AML-193 (cell line): ENCODE data around the gene FKBP9.
A peak's percentile ranks its signal among the peaks of the same experiment; 100 is the strongest.
"Not testable (repeated sequence)": the region's sequence is repeated elsewhere in the genome, so short reads cannot be mapped to it uniquely, and the experiment has no call there.

ENCODE experiments used
- DNase-seq, 2 experiments: peaks; one replicate each; lab custom pipeline; 2025; lab: John Stamatoyannopoulos, UW

Gene FKBP9

DNA sequence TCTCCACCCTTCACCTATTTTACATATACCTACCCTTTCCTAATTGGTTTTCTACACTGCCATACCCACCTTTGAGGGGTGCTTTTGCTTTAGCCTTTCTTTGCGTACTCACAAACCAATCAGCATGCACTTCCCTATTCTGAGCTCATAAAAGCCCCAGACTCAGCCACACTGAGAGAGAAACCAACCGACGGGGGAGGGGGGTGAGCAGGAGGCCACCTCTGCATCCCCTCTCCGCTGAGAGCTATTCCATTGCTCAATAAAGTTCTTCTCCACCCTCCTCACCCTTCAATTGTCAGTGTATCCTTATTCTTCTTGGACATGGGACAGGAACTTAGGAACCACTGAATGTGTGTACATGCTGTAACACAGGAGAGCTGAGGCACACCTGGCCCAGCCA is 9.0 kb upstream of the FKBP9 start:
- no peak for DNase-seq

DNA sequence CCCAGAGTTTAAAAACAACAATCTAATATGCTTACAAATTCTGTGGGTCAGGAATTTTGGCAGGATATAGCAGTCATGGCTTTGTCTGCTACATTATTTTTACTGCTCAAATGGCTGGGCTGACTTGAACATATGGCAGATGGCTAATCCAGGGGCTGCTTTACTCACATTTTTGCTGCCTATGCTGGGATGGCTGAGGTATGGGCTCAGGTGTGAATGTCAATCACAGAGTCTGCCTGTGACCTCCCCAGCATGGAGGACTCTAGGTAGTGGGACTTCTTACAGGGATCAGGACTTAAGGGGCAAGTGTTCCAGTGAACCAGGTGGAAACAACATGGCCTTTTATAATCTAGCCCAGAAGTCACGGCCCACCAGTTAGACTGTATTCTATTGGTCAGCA is 4.4 kb upstream of the FKBP9 start:
- DNase-seq, result no peak

GRCh38 chr7:32958046-32959025 is 1.1 kb downstream of the FKBP9 start:
- DNase-seq, result no peak

DNA sequence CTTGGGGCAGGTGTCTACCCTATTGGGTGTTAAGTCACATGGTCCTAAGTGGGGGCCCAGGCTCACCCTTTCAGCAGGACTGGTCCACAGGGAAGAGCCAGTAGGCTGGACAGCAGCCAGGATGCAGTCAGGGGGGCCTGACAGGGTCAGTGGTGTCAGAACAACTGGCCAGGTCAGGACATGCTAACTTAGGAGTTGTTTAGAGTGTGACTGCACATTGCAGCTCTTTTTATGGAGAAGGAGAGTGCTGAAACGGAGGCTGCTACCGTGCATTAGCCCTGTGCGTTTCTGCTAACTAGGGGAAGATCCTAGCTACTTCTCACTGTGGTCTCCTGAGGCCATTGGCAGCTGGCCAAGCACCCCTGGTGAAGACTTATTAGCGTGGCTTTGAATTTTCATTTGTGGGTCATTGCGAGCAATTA is 6.7 kb downstream of the FKBP9 start:
- not testable (repeated sequence) for DNase-seq

DNA sequence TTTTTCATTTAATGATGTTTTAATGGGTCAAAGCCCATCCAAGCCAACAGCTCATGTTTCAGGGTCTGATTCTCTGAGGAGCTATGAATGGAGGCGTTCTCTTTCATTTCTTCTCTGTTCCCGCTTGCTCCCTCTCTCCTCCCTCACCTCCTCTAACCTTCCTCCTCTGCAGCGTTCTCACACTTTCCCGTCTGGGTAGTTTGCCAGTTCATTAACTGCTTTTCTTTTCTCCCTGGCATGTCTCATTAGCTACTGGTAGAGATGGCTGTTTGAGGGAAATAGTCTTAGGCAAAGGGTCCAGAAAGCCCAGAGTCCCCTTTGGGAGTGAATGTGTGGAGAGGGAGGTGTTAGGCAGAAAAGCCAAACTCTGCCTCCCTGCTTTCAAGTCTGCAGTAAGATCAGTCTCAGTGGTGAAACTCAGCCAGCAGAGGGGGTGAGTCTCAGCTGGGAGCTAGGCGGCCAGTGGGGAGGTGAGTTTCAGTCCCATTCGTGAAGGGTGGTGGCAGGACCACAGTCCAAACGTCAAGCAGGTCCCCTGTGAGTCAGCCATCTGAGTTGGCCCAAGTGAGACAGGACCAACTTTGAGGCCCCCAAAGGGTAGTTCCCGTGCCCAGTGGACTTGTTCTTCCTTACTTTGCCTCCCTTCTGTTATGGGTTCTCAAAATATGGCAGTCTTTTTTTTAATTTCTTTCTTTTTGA is 7.4 kb downstream of the FKBP9 start:
- DNase-seq, result not testable (repeated sequence)

GRCh38 chr7:32966489-32967267 is 9.4 kb downstream of the FKBP9 start:
- DNase-seq, result not testable (repeated sequence)

- not testable (repeated sequence) for DNase-seq
Observed at GRCh38 chr7:32967268-32967582, 10.0 kb downstream of the FKBP9 start.

GRCh38 chr7:32971967-32972366 is 14.7 kb downstream of the FKBP9 start:
- DNase-seq, result not testable (repeated sequence)

- DNase-seq, result peak; percentile 53 to 59
Observed at GRCh38 chr7:32977159-32977558, 19.9 kb downstream of the FKBP9 start.

DNA sequence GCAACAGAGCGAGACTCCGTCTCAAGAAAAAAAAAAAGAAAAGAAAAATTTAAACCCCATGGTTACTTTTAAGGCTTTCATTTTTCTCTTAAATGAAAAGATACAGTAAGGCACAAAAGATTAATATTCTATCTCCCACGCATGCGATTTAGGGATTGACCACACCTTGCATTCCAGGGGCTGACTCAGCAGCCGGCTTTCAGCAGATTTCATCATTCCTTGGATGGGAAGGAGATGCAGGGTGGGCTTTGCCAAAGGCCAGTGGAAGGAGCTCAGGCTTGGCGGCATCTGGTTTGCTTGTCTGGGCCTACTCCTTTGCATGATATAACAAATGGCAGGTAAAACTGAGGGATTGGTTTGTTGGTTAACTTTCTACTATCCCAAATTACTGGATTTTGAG is 22.0 kb downstream of the FKBP9 start:
- DNase-seq, result not testable (repeated sequence)

GRCh38 chr7:32979902-32980301 is 22.7 kb downstream of the FKBP9 start:
- not testable (repeated sequence) for DNase-seq

DNA sequence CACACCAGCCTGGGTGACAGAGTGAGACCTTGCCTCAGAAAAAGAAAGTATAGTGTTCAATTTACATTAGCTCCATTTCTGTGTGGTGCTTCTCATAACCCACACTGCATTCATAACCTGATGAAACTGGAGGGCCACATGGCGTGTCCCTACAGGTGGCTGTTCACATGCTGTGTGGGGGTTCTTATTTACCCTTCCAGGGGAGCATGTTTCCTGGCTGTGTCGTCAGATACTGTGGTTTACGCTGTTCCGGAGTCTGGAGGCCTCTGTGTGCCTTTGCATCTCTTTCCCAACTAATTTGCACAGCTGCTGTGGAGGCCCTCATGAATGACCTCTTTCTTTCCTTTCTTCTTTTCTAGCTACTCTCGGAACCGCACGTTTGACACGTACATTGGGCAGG is 30.9 kb downstream of the FKBP9 start:
- DNase-seq, result not testable (repeated sequence)

- not testable (repeated sequence) for DNase-seq
Observed at GRCh38 chr7:32991068-32991585, 33.9 kb downstream of the FKBP9 start.

- not testable (repeated sequence) for DNase-seq
Observed at GRCh38 chr7:32991975-32992700, 34.9 kb downstream of the FKBP9 start.

GRCh38 chr7:32992750-32993149 is 35.5 kb downstream of the FKBP9 start:
- not testable (repeated sequence) for DNase-seq

DNA sequence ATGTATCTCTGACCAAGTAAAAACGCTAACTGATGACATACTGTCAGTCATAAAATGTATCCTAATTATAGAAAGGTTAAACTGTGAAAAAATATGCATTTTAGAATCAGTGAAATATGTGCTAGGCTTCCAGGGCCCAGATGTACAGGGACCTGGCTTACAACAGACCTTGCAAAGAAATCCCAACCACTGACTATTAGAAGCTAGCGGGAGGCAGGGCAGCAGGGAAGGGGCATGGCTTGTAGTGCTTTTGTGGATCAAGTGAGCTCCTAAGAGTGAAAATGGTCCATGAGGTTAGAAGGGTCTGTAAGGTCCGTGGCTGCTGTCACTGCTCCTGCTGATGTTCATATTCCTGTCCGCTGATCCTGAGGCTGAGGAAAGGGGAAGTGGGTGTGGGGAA is 40.7 kb downstream of the FKBP9 start:
- not testable (repeated sequence) for DNase-seq

DNA sequence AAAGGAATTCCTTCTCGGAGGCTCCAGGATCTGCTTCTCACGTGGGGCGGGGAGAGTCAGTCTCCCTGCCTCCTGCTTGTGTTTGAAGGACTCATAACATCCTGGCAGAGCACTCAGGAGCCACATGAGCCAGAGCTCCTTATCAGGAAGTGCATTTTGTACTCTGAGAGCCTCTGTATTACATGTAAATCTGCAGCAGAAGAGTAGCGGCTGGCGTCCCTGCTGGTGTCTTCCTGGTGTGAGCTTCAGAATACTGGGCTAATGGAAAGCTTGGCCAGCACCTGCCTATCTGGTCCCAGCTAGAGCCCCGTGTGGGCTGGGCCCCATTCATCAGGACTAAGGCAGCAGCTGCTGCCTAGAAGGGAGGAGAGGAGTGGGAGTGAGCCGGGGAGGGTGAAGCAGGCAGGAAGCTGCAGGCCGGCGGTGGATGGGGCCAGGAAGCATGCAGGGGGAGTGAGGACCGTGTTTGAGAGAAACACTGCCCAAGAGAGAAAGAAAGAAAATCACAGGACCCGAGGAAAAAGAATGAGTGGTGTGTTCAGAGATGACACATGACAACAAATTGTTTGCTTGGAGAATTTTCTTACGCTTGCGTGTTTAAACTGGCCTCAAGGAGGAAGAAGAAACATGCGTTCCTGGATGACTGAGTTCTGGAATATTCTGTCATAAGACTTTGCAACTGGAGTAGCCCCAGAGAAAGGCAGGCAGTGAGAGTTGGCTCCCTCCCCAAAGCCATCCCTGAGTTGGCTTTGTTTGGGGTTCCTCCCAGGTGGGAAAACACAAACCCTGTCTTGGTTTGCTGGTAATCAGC is 41.3 kb downstream of the FKBP9 start:
- not testable (repeated sequence) for DNase-seq

DNA sequence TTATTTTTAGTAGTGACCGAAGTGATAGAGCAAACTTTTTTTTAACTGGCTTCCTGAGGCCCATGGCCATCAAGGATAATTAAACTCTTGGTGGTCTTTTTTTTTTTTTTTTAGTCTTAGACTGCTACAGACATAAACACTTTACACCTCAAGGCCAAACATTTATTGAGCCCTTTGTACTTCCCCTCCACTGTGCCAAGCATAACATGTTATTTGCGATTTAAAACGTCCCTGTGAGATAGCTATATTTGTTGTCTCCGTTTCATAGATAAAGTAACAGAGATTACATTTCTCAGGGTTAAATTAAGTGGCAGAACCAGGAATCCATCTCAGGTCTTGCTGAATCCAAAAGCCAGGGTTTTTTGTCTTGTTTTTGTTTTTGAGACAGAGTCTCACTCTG is 42.1 kb downstream of the FKBP9 start:
- not testable (repeated sequence) for DNase-seq

- DNase-seq, result not testable (repeated sequence)
Observed at GRCh38 chr7:33003111-33003510, 45.9 kb downstream of the FKBP9 start.

DNA sequence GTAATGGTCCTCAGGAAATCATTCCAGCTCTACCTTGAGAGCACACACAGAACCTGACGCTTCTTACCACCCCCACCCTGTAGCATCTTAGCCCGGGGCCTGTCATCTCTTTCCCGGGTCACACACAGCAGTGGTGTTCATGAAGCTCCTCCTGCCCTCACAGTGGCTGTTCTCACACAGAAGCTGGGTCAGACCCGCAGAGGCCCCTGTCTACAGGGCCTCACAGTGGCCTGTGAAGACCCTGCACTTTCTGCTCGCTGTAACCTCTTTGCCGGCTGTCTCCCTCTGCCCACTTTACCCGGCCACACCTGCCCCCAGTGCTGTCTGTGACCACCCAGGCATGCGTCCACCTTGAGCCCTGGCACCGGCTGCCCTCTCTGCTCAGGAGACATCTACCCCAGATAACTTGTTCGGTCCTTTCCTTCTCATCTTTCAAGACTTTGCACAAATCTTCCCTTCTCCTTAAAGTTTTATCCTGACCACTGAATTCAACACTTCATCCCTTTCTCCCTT is 46.9 kb downstream of the FKBP9 start:
- not testable (repeated sequence) for DNase-seq
